Amygdala (tissue), 56 donors: ENCODE results near the gene FLII.
"Not testable (repeated sequence)": the region's sequence is repeated elsewhere in the genome, so short reads cannot be mapped to it uniquely, and the experiment has no call there.

ENCODE experiments used
- DNase-seq, 56 donors: peaks; one replicate each; lab custom pipeline; 2025; lab: John Stamatoyannopoulos, UW

Gene FLII

DNA sequence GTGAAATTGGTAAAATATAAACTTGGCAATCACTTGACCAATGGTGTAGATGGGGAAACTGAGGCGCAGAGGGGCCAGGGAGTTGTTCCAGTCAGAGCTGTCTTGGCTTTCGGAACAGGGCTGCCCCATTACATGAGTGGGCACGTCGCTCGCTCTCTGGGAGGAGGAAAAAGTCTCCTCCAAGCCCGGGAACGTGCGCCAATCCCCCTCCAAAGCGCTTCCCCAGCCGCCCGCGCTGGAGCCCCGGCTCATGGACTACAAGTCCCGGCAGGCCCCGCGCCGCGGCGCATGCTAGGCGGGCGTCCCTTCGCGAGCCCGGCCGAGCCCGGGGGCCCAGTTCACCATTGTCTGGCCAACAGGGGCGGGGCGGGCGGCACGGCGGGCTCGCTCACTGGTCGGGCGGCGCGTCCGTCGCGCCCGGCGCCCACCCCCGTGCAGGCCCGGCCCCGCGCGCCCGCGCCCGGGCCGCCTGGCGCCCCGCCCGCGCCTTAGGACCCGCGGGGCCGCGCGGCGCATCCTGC, 33.4 kb downstream of the FLII start, which contains the start of gene LLGL1:
Gene LLGL1 (plus strand): TSS at position 515 of the 521 bp plus-strand sequence. CDS start 48 bp downstream, outside the sequence.
- DNase-seq, result peak in 55 of 56 donors; percentile 64 to 98 (median 89)

DNA sequence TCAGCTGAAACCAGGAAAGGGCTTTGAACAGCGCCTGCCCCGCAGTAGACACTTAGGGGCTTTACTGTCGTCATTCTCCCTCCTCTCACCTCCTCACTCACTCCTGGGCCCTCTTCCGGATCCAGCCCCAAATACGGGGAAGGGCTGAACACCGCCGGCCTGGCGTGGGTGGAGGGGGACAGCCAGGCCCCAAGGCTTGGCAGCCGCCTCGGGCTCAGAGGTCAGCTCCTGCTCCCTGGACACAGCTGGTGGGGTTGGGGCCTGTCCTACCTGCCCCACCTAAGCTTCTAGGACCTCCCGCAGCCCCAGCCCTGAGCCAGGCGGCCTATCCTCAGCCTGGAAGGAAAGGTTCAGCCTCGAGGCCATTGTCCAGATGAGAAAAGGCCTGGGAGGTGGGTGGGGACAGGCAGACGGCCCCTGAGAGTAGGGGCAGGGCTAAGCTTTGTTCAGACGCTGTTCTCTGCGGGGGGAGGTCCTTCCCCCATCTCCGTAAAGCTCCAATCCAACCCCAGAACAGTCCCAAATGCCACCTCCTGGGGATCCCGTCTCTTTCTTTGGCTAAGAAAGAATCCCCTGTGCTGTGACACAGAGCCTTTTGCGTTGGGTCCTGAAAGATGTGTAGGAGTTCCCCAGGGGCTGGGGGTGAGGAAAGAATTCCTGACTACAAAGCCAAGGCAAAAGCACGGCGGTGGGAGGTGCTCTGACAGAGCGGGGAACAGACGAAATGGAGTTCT, 34.0 kb downstream of the FLII start:
- DNase-seq, result no peak

GRCh38 chr17:18224053-18224386, 34.5 kb downstream of the FLII start:
- DNase-seq, result no peak

DNA sequence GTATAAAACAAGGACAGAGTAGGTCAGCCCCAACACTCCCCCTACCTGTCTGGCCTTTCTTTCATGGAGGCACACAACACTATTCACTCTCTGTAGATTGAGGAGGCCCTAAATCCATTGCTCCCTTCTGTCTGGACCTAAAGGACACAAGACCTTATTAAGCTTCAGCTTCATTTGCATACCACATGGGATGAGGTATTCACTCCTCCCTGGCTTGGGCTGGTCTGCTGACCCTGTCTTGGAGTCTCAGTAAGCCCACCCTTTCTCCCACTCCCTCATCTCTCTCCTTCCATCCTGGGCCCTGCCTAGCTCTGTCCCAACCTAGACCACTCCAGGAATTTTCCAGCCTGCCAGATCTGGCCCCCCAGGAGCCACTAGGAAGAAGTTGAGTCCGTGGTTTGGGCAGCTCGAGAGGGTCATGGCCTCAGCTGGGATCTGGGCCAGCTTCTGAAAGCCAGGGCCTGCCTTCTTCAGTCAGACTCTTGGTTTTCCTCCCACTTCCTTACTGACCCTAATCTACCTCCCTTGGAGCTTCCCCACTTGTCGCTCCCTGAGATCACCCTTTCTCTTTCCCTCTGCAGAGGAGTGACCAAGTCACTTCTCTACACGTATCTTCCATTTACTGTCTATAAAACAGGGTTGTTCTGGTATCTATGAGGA, 39.7 kb downstream of the FLII start:
- DNase-seq, result no peak

DNA sequence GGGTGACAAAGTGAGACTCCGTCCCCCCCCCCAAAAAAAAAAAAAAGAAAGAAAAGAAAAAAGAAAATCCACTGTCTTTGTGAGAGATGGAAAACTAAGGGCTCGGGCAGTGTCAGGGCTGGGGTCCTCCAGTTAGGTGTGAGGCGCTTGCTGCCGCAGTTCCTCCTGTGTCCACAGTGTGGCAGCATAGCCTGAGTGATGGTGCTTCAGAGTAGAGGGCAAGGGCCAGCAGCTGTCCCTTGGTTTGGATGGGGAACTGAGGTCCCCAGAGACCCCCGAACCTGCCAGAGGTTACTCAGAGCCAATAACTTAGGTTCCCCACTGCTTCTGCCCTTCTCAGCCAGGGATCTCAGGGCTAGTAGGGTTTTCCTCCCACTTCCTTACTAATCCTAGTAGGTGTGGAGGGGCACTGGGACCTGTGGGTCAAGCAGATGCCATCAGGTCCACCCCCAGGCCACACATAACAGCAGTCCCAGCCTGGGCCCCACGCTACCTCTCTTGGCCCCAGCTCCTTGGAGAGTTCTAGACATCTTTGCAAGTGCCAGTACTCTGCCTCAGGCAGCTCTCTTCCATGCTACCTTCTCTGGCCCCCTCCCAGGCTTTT, 41.0 kb downstream of the FLII start:
- DNase-seq, result peak in 44 of 56 donors; percentile 12 to 89 (median 48)

DNA sequence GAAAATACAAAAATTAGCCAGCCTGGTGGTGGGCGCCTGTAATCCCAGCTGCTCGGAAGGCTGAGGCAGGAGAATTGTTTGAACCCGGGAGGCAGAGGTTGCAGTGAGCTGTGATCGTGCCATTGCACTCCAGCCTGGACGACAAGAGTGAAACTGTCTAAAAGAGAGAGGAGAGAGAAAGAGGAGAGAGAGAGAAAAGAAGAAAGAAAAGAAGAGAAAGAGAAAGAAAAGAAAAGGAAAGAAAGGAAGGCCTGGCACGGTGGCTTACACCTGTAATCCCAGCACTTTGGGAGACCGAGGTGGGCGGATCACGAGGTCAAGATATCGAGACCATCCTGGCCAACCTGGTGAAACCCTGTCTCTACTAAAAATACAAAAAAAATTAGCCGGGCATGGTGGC, 41.6 kb downstream of the FLII start:
- DNase-seq, result not testable (repeated sequence)

DNA sequence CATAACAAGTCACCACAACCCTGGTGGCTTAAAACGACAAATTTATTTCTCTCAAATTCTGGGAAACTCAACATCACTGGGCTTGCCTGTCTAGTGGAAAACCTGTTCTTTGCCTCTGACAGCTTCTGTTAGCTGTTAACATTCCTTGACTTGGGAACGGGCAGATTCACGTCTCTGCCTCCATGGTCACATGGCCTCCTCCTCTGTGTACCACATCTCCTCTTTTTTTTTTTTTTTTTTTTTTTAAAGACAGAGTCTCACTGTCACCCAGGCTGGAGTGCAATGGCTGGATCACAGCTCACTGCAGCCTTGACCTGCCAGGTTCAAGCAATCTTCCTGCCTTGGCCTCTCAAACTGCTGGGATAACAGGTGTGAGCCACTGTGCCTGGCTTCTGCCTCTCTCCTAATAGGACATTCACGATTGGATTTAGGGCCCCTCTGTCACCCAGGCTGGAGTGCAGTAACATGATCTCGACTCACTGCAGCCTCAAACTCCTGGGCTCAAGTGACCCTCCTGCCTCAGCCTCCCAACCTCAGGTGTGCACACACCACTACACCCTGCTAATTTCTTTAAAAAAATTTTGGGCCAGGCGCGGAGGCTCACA, 44.8 kb downstream of the FLII start:
- DNase-seq, result no peak

DNA sequence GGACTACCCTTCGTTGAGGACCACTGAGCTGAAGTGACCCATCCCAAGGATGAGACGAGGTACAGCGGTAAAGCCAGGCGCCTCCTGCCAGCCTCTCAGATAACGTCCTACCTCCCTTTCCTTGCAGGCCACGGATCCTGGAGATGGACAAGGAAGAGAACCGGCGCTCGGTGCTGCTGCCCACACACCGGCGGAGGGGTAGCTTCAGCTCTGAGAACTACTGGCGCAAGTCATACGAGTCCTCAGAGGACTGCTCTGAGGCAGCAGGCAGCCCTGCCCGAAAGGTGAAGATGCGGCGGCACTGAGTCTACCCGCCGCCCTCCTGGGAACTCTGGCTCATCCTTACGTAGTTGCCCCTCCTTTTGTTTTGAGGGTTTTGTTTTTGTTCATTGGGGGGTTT, 50.4 kb downstream of the FLII start:
- no peak for DNase-seq

DNA sequence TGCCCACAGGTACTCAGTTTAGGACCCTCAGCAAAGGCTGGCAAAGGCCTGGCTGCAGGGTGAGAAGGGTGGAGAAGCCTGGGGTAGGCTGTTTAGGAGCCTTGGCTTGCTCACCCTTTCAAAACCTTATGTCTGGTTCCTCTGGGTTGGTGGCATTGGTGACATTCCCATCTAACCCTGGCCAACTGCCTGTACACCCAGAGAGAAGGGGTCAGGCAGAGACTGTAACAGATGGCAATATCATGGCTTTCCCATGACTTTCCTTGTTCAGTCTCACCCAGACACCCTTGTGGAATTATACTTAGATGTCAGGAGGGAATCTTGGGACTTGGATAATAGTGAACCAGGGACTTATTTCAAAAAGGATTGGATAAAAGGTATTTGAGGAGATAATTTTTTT, 51.6 kb downstream of the FLII start:
- no peak for DNase-seq

GRCh38 chr17:18205861-18206260, 52.7 kb downstream of the FLII start:
- DNase-seq, result no peak

DNA sequence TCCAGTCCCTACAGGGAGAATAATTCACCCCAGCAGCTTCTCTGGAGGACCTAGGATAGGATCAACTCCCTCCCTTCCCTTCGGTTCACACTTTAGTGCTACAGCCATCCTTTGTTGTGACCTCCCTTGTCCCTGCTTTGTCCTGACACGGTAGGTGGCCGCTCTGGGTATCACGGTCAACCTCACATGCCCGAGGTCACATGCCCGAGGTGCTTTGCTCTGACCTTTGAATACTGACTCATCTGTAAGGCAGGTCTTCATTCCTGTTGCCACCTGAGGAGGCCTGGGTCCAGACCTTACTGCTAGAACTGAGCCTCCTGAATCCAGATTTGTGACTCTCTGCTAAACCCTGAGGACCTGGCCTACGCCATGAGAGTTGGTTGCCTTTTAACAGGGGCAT, 55.2 kb downstream of the FLII start:
- no peak for DNase-seq

DNA sequence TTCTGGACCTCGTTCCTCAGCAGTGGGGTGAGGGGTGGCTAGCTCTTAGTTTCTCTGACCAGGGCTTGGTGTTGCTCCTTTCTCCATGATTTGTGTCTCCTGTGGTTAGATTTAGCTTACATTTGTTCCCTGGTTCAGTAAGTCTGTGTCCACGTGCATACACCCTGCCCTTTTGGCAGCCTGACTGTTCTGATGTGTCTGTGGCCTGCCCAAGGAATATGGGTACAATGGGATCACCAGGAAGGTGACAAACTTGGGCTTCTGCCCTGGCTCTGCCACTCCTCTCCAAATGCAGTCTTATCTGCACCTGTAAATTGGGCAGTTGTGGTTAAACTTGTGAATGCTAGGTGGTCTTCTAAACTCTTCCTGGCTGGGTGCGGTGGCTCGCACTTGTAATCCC, 57.4 kb downstream of the FLII start:
- DNase-seq, result no peak

- no peak for DNase-seq
Measured at GRCh38 chr17:18198530-18198929, 60.0 kb downstream of the FLII start.

- no peak for DNase-seq
Measured at GRCh38 chr17:18197535-18198194, 60.9 kb downstream of the FLII start.

DNA sequence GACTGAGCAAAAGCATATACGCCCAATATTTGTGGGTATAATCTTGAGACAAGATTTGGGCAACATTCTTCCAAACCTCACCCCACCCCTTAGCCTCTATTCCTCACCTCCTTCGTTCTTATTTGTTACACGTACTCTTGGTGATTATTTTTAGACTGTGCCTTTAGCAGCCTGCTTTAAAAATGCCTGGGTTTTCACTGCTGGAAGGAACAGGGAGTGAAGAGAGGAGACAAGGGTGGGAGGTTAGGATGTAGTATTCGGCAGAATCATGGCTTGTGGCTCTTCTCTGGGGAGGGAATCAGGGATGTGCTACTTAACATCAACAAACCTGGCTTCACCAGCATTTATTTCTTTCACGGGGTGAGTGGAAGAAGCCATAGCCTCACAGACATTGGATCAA, 63.3 kb downstream of the FLII start:
- no peak for DNase-seq
